Karpas-422 (cell line): Measurements from ENCODE around the gene SLC29A1. TPM values are rescaled to one million over a fixed set of nuclear protein-coding genes. Genes with fewer than 3 reads are reported as not detected.
"Not testable (repeated sequence)": the region's sequence is repeated elsewhere in the genome, so short reads cannot be mapped to it uniquely, and the experiment has no call there.

ENCODE experiments used
- DNase-seq: peaks from one replicate; pipeline ENCODE4 v3.0.0-alpha.2; 2015
- H2AFZ ChIP-seq: fragments of 200-600 bp; sonication (generic); 2 replicates; pipeline ENCODE4 v1.6.1; 2014; ENCODE audit warnings: antibody characterized with exemption, low read length, mixed read lengths
- H3K27ac ChIP-seq: fragments of 200-600 bp; sonication (generic); 2 replicates; pipeline ENCODE4 v1.5.1; 2014; ENCODE audit warnings: mild to moderate bottlenecking, low read length, moderate library complexity
- H3K27me3 ChIP-seq: fragments of 200-600 bp; sonication (generic); 2 replicates; pipeline ENCODE4 v1.6.1; 2014; ENCODE audit warnings: low read length, mixed read lengths
- H3K36me3 ChIP-seq: fragments of 200-600 bp; sonication (generic); 2 replicates; pipeline ENCODE4 v1.6.1; 2014; ENCODE audit warnings: low read length, mixed read lengths; ENCODE audit not compliant: insufficient read depth
- H3K4me1 ChIP-seq: fragments of 200-600 bp; sonication (generic); 2 replicates; pipeline ENCODE4 v1.6.1; 2014; ENCODE audit warnings: mild to moderate bottlenecking, low read length, mixed read lengths
- H3K4me2 ChIP-seq: fragments of 200-600 bp; sonication (generic); 2 replicates; pipeline ENCODE4 v1.6.1; 2014; ENCODE audit warnings: low read length, low read depth, mild to moderate bottlenecking; ENCODE audit not compliant: poor library complexity, severe bottlenecking
- H3K4me3 ChIP-seq: fragments of 200-600 bp; sonication (generic); 2 replicates; pipeline ENCODE4 v1.5.1; 2014; ENCODE audit warnings: mild to moderate bottlenecking, antibody characterized with exemption, low read length, mixed read lengths
- H3K79me2 ChIP-seq: fragments of 200-600 bp; sonication (generic); 2 replicates; pipeline ENCODE4 v1.6.1; 2014; ENCODE audit warnings: mild to moderate bottlenecking, low read length, mixed read lengths
- H3K9ac ChIP-seq: fragments of 200-600 bp; sonication (generic); 2 replicates; pipeline ENCODE4 v1.6.0; 2014; ENCODE audit warnings: low read length
- H3K9me2 ChIP-seq: fragments of 200-600 bp; sonication (generic), shearing (Covaris generic); replicated peaks from 2 replicates; pipeline ENCODE4 v1.6.0; 2014; ENCODE audit warnings: mild to moderate bottlenecking, low read length, moderate library complexity; ENCODE audit not compliant: insufficient read depth
- H3K9me3 ChIP-seq: fragments of 300-700, 200-600 bp; sonication (generic); 2 replicates; pipeline ENCODE4 v1.6.1; 2014; ENCODE audit warnings: low read length, mixed read lengths
- H4K20me1 ChIP-seq: fragments of 200-600 bp; sonication (generic); 2 replicates; pipeline ENCODE4 v1.6.1; 2014; ENCODE audit warnings: mild to moderate bottlenecking, antibody characterized with exemption, low read length, low read depth; ENCODE audit not compliant: insufficient read depth
- total RNA-seq: library from RNA; depleted of rRNA; stranded (reverse); fragments of >200 nt; shearing (Covaris generic); gene quantifications from 2 replicates; pipeline ENCODE4 v1.2.3, GENCODE V29; 2014; ENCODE audit warnings: low replicate concordance

Gene SLC29A1
- total RNA-seq, 1 experiment from 2014 or later, result 26.9 TPM

- no peak overlapping the region for H3K27ac ChIP-seq
- H3K9ac ChIP-seq, result no peak overlapping the region
- H3K27me3 ChIP-seq, result no peaks in the 10 kb centered on the region
- no peaks in the 10 kb centered on the region for H3K79me2 ChIP-seq
- DNase-seq, result no peak
- no peak overlapping the region for H3K4me2 ChIP-seq
- H3K9me3 ChIP-seq, result no peaks in the 10 kb centered on the region
- no peaks in the 10 kb centered on the region for H3K9me2 ChIP-seq
- peaks cover 6% of the 10 kb centered on the region for H3K4me1 ChIP-seq
- no peak overlapping the region for H2AFZ ChIP-seq
- no peak overlapping the region for H3K4me3 ChIP-seq
- no peaks in the 10 kb centered on the region for H4K20me1 ChIP-seq
- H3K36me3 ChIP-seq, result no peaks in the 10 kb centered on the region
Observed at GRCh38 chr6:44188819-44189218, 34.6 kb upstream of the SLC29A1 start.

- H3K27me3 ChIP-seq, result no peaks in the 10 kb centered on the region
- no peak overlapping the region for H3K4me2 ChIP-seq
- H3K4me1 ChIP-seq, result peaks cover 6% of the 10 kb centered on the region
- no peaks in the 10 kb centered on the region for H4K20me1 ChIP-seq
- H3K36me3 ChIP-seq, result no peaks in the 10 kb centered on the region
- H3K4me3 ChIP-seq, result no peak overlapping the region
- no peaks in the 10 kb centered on the region for H3K79me2 ChIP-seq
- no peak overlapping the region for H2AFZ ChIP-seq
- H3K9ac ChIP-seq, result no peak overlapping the region
- H3K9me3 ChIP-seq, result no peaks in the 10 kb centered on the region
- no peak overlapping the region for H3K27ac ChIP-seq
- DNase-seq, result no peak
- no peaks in the 10 kb centered on the region for H3K9me2 ChIP-seq
Observed at GRCh38 chr6:44189257-44189656, 34.1 kb upstream of the SLC29A1 start.

GRCh38 chr6:44190715-44191114 lies 32.7 kb upstream of the SLC29A1 start:
- Histone ChIP-seq H3K27me3 (no peaks in the 10 kb centered on the region), H3K9me3 (no peaks in the 10 kb centered on the region), H3K9ac (no peak overlapping the region), H3K4me2 (peak overlapping the region; percentile 39), H3K27ac (no peak overlapping the region), H4K20me1 (no peaks in the 10 kb centered on the region), H2AFZ (no peak overlapping the region), H3K36me3 (no peaks in the 10 kb centered on the region), H3K4me3 (no peak overlapping the region), H3K9me2 (no peaks in the 10 kb centered on the region), H3K4me1 (peaks cover 6% of the 10 kb centered on the region), H3K79me2 (no peaks in the 10 kb centered on the region)
- peak; percentile 53 for DNase-seq

- H3K36me3 ChIP-seq, result no peaks in the 10 kb centered on the region
- no peak for DNase-seq
- no peaks in the 10 kb centered on the region for H4K20me1 ChIP-seq
- no peaks in the 10 kb centered on the region for H3K9me3 ChIP-seq
- H3K4me2 ChIP-seq, result no peak overlapping the region
- H3K9ac ChIP-seq, result no peak overlapping the region
- peaks cover 6% of the 10 kb centered on the region for H3K4me1 ChIP-seq
- H3K4me3 ChIP-seq, result no peak overlapping the region
- no peak overlapping the region for H2AFZ ChIP-seq
- H3K27ac ChIP-seq, result no peak overlapping the region
- no peaks in the 10 kb centered on the region for H3K79me2 ChIP-seq
- H3K27me3 ChIP-seq, result no peaks in the 10 kb centered on the region
- no peaks in the 10 kb centered on the region for H3K9me2 ChIP-seq
Observed at GRCh38 chr6:44192428-44193041, 30.9 kb upstream of the SLC29A1 start.

GRCh38 chr6:44193307-44193910 lies 30.0 kb upstream of the SLC29A1 start:
- peaks cover 6% of the 10 kb centered on the region for H3K4me1 ChIP-seq
- H3K4me3 ChIP-seq, result no peak overlapping the region
- H2AFZ ChIP-seq, result no peak overlapping the region
- no peaks in the 10 kb centered on the region for H3K9me3 ChIP-seq
- DNase-seq, result no peak
- no peaks in the 10 kb centered on the region for H3K36me3 ChIP-seq
- H3K79me2 ChIP-seq, result no peaks in the 10 kb centered on the region
- no peak overlapping the region for H3K4me2 ChIP-seq
- H3K27me3 ChIP-seq, result no peaks in the 10 kb centered on the region
- H4K20me1 ChIP-seq, result no peaks in the 10 kb centered on the region
- no peak overlapping the region for H3K9ac ChIP-seq
- H3K27ac ChIP-seq, result no peak overlapping the region
- H3K9me2 ChIP-seq, result no peaks in the 10 kb centered on the region

- Histone ChIP-seq H3K9me3 (no peaks in the 10 kb centered on the region), H3K9me2 (no peaks in the 10 kb centered on the region), H3K79me2 (no peaks in the 10 kb centered on the region), H2AFZ (no peak overlapping the region), H3K27me3 (no peaks in the 10 kb centered on the region), H3K4me1 (peaks cover 6% of the 10 kb centered on the region), H4K20me1 (no peaks in the 10 kb centered on the region), H3K9ac (no peak overlapping the region), H3K27ac (no peak overlapping the region), H3K4me2 (no peak overlapping the region), H3K4me3 (no peak overlapping the region), H3K36me3 (no peaks in the 10 kb centered on the region)
- no peak for DNase-seq
Observed at GRCh38 chr6:44194326-44194725, 29.1 kb upstream of the SLC29A1 start.

- H3K4me1 ChIP-seq, H3K27me3 ChIP-seq, H3K27ac ChIP-seq: not testable (repeated sequence)
Observed at GRCh38 chr6:44196351-44196750, 27.0 kb upstream of the SLC29A1 start.

GRCh38 chr6:44198684-44199083 lies 24.7 kb upstream of the SLC29A1 start:
- no peak overlapping the region for H3K4me2 ChIP-seq
- DNase-seq, result no peak
- H3K27me3 ChIP-seq, result no peaks in the 10 kb centered on the region
- H2AFZ ChIP-seq, result no peak overlapping the region
- no peak overlapping the region for H3K4me3 ChIP-seq
- no peaks in the 10 kb centered on the region for H3K36me3 ChIP-seq
- no peaks in the 10 kb centered on the region for H3K9me2 ChIP-seq
- H4K20me1 ChIP-seq, result no peaks in the 10 kb centered on the region
- H3K9ac ChIP-seq, result no peak overlapping the region
- no peaks in the 10 kb centered on the region for H3K79me2 ChIP-seq
- H3K9me3 ChIP-seq, result no peaks in the 10 kb centered on the region
- H3K27ac ChIP-seq, result no peak overlapping the region
- no peaks in the 10 kb centered on the region for H3K4me1 ChIP-seq

More at GRCh38 chr6:44196351-44196750, 27.0 kb upstream of the SLC29A1 start:
- H3K4me2 ChIP-seq, H3K9me3 ChIP-seq, H4K20me1 ChIP-seq, H3K36me3 ChIP-seq, H3K79me2 ChIP-seq, H3K4me3 ChIP-seq, H3K9me2 ChIP-seq, H3K9ac ChIP-seq, DNase-seq, H2AFZ ChIP-seq: not testable (repeated sequence)
